ENCODE results near the gene C1orf174.

C1orf174 gene

GRCh38 chr1:3893190-3893589 lies 6.9 kb downstream of the C1orf174 start:
- no peak for DNase-seq

GRCh38 chr1:3892748-3893147 lies 7.3 kb downstream of the C1orf174 start:
- no peak for DNase-seq

DNA sequence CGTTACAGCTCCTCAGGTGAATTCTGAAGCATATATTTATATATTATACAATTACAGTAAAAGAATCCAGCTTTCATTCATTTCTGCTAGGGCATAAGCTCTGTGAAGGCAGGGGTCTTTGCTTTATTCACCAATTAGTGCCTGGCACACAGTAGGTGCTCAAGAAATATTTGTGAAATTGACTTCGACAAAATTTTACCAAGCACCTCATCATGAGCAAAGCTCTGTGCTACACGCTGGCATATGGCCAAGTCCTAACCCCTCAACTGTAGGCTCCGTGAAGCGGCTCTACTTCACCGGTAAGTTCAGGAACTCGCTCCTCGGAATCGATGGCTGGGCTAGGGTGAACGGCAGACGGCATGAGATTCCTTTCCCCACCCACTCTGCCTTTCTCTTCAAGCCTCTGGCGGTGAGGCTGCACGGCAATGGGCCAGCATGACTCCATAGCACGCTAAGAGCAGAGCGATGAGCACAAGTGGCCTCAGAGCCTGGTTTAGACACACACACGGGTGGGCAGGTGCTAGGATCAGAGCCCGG lies 8.7 kb downstream of the C1orf174 start:
- no peak for DNase-seq

GRCh38 chr1:3890389-3891328 lies 9.4 kb downstream of the C1orf174 start:
- DNase-seq: no peak

DNA sequence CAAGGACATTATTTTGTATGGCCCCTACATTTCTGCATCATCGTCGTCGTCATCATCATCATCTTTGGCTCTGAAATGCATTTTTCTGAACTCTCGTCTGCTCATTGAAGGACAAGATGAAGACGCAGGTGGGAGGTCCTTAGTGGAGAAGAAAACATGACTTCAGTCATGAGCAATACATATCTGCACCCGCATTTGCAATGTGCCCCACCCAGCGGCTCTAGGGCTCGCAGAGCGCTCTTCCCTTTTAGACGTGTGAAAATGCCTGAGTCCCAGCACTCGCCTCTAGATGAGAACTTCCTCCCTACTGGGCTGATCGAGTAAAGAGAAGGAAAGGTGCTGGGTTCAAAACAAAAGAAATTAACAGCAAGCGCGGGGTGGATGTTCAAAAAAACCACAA lies 10.1 kb downstream of the C1orf174 start:
- no peak for DNase-seq

- DNase-seq: no peak
These were observed 11.8 kb downstream of the C1orf174 start for GRCh38 chr1:3888301-3888700.

DNA sequence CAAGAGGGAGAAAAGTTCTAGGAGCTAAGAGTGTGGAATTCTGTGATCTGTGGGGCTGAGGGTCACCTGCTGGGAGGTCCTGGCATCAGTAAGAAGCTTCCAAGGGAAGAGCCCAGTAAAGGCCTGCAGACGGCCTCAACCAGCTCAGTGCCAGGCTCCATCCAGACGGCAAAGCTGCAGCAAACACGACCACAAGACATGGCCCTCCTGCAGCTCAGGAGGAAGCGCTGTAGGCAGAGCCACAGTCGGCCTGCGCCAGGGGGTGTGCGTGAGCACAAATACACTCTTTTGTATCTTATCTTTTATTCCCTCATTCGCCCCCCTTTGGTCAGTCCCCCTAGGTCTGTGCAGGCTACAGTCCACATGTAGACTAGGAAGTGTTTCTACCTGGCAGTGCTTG lies 13.4 kb downstream of the C1orf174 start:
- no peak for DNase-seq

DNA sequence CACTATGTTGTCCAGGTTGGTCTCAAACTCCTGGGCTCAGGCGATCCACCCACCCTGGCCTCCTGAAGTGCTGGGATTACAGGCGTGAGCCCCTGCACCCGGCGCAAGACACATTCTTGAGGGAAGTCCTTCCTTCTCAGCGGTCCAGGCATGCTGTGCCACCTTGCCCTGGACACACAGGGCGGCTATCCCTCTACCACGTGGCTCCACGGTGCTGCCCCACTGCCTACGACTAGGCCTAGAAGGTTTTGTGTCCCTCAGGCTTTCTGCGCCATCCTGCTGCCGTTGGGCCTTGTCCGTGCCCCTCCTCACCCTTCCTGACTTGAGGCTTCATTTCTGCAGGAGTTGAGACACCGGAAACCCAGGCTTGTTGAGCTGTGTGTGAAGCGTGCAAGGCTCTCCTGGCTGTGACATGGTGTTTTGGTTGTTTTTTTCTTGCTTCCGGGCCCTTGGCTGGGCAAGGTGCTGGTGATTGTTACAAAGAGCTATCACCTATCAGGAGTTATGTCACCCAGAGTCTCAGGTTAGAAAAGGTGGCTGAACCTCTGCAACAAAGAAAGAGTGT lies 13.9 kb downstream of the C1orf174 start:
- DNase-seq: no peak

DNA sequence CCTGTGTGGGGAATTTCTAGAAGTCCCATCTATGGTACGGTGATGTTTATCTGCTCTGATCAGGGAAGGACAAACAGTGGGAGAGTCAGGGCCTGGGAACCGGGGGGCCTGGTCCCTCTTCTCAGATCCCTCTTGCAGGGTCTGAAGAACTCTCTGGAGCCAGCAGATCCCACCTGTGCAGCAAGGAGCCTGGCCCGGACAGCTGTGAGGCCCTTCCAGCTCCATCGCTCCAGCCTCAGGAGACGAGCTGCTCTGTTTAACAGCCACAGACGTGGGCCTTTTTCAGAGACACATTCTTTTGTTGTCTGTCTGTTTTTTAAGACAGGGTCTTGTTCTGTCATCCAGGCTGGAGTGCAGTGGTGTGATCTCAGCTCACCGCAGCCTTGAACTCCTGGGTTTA lies 14.5 kb downstream of the C1orf174 start:
- no peak for DNase-seq

DNA sequence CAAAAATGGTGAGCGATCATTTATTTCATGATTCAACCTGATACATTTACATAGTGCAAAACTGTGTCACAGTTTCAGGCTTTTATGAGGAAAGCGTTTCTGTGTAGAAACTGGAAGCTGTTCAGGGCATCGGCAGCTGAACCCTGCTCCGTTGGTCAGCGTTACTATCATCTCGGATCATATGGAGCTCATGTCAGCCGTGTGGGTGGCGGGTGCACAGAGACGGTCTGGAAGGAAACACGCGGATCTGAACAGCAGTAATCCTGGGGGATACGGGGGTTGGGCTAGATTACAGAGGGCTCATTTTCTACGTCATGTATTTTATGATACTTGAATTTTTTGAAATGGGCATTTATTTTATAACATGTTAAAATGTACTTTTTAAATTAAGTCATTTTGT lies 15.1 kb downstream of the C1orf174 start:
- DNase-seq: no peak

- no peak for DNase-seq
These were observed 16.7 kb downstream of the C1orf174 start for GRCh38 chr1:3883194-3883925.

DNA sequence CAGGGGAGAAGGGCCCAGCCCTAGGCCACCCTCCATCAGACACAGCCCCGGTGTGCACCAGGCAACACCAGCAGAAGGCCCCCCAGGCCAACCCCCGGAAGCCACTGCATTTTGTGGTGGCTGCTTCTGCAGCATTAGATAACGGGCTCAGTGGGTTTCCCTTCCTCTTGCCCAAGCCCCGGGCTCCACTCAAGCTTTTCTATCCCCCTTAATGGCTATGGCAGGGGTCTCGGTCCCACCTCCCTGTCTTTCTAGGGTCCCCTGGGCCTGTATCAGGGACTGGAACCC lies 18.9 kb downstream of the C1orf174 start:
- DNase-seq: no peak

DNA sequence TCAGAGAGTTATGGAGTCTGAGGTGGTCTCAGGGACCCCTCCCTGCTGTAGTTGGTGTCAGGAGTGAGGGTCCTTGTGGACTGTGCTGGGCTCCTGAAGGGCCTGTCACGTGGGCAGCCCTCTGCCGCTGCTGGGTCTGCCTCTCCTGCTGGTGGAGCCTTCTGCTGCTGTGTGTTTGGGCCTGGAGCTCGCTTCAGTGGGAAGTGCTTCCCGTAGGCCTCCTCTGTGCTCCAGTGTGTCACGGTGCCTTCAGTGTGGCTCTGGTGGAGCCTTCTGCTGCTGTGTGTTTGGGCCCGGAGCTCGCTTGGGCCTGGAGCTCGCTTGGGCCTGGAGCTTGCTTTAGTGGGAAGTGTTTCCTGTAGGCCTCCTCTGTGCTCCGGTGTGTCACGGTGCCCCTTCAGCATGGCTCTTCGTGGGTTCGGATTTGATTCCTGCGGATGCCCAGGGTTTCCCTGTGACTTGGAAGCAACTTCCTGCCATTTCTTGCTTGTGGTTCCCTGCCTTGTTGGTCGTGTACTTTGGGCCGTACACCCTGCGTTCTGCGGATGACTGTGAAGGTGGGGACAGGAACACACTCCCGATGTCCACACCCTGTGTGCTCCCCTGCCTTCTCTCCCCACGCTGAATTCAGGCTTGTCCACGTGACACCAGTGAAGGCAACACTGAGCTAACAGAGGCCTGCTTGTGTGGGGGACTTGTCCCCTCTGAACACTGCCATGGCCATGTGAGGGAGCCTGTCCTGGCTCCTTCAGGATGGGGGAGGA lies 19.5 kb downstream of the C1orf174 start:
- DNase-seq: no peak

- no peak for DNase-seq
These were observed 20.2 kb downstream of the C1orf174 start for GRCh38 chr1:3879787-3880428.

DNA sequence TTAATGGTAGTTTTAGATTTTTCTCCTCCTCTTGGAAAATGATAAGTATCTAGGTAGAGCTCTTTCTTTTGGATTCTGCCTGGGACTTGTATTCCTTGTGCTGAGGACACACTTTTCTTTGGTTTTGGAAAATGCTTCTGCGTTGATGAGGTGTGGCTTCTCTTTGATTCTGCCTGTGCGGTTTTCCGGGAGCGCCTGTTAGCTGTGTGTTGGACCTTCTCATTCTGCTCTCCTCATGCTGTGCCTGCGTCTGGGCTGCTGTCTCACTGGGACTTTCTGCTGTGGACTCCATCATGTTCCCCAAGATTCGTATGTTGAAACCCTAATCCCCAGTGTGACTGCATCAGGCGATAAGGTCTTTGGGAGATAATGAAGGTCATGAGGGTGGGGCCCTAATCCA lies 21.0 kb downstream of the C1orf174 start:
- no peak for DNase-seq

GRCh38 chr1:3876716-3877115 lies 23.4 kb downstream of the C1orf174 start:
- no peak for DNase-seq

DNA sequence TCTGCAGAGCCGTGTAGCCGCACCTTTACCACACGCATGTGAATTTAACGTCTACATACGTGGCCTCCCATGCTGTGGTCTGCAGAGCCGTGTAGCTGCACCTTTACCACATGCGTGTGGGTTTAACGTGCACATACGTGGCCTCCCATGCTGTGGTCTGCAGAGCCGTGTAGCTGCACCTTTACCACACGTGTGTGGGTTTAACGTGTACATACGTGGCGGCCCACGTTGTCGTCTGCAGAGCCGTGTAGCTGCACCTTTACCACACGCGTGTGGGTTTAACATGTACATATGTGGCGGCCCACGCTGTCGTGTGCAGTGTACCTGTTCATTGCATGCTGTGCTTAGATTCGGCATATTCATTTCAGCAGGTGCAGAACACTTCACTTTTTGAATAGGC lies 25.3 kb downstream of the C1orf174 start:
- no peak for DNase-seq

GRCh38 chr1:3872546-3872945 lies 27.5 kb downstream of the C1orf174 start:
- no peak for DNase-seq

DNA sequence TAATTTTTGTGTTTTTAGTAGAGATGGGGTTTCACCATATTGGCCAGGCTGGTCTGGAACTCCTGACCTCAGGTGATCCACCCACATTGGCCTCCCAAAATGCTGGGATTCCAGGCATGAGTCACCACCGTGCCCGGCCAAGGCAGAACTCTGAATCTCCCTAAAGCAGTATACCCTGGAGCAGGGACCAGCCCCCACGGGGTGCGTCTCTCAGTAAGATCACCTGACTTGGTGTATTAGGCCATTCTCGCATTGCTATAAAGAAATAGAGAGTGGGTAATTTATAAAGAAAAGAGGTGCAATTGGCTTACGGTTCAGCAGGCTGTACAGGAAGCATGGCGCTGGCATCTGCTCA lies 28.6 kb downstream of the C1orf174 start:
- no peak for DNase-seq

DNA sequence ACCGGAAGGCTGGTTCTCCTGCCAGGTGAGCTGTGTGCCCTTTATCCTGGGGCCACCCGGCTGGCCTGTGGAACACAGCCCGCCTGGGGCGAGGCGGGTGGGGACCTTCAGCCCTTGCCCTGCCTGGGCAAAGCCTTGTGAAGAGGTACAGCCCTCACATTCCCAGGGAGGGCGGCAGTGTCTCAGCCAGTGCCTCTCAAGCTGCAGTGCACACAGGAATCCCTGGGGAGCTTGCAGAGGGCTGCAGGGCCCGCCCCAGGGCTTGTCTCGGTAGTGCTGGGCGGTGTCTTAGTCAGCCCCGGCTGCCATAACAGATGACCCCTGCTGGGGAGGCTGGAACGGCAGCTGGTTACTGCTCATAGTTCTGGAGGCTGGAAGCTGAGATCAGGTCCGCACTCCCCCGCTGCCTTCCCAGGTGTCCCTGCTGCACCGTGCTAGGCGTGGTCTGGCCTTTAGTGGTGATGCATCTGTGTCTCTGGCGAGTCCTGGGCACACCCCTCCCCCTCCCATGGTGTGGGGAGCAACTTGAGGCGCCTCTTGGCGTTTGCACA lies 30.2 kb downstream of the C1orf174 start:
- DNase-seq: no peak

DNA sequence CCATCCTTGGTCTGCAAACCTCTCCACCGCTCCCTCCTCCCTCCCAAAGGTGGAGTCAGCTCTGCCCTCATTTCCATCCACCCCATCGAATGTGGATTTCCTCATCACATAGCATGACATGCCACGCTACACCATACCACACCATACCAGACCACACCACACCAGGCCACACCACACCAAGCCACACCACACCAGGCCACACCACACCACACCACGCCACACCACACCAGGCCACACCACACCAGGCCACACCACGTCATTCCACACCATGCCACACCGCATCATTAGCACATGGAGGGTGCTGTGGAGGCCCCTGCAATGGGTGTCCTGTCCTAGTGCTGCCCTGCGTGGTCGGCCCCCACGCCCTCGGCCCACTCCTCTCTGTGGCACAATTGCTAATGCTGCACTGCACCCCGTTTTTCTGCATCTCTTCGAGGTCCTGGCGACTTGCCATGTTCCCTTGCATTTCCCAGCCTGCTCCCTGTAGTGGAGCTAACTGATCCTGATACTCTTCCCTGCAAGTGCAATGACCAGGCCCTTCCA lies 31.5 kb downstream of the C1orf174 start:
- DNase-seq: no peak

GRCh38 chr1:3865606-3866160 lies 34.4 kb downstream of the C1orf174 start:
- no peak for DNase-seq

Measured in HCEC 1CT (cell line).